Stimulated activated CD4-positive, alpha-beta T cell treated with anti-CD3 and anti-CD28 coated beads, Interleukin-15, amount 100 ng/mL, for 1 hour (primary cell): Measurements from ENCODE around the gene CNNM1.

Source experiments
- DNase-seq, 2 donors: peaks; one replicate each; pipeline ENCODE4 v3.0.0-alpha.2; 2020; ENCODE audit warnings: low read depth in 1 of 2, low spot score in 1 of 2

The CNNM1 gene

GRCh38 chr10:99412099-99412498 lies 82.9 kb downstream of the CNNM1 start:
- no peak for DNase-seq

- DNase-seq = no peak
Measured at GRCh38 chr10:99418910-99419624, 89.9 kb downstream of the CNNM1 start.

- DNase-seq = no peak
Measured at GRCh38 chr10:99419688-99420087, 90.5 kb downstream of the CNNM1 start.

GRCh38 chr10:99421233-99421739 lies 92.1 kb downstream of the CNNM1 start:
- DNase-seq = no peak

GRCh38 chr10:99422529-99423096 lies 93.5 kb downstream of the CNNM1 start:
- DNase-seq = no peak

- no peak for DNase-seq
Measured at GRCh38 chr10:99424656-99425055, 95.5 kb downstream of the CNNM1 start.

GRCh38 chr10:99425204-99425603 lies 96.0 kb downstream of the CNNM1 start:
- no peak for DNase-seq

- no peak for DNase-seq
Measured at GRCh38 chr10:99426689-99427088, 97.5 kb downstream of the CNNM1 start.

- DNase-seq = no peak
Measured at GRCh38 chr10:99427566-99428190, 98.5 kb downstream of the CNNM1 start.

GRCh38 chr10:99429517-99430095 lies 100.5 kb downstream of the CNNM1 start:
- DNase-seq = no peak

GRCh38 chr10:99430116-99430450 lies 100.9 kb downstream of the CNNM1 start:
- peak in 1 of 2 donors; percentile 1 for DNase-seq

GRCh38 chr10:99430451-99431189 lies 101.5 kb downstream of the CNNM1 start, which contains the start of gene GOT1:
TSS of gene GOT1 (minus strand) at chr10:99430624. CDS start at chr10:99430565, 59 bp downstream.
- DNase-seq = peak; percentile 81 to 83

- peak in 1 of 2 donors; percentile 3 for DNase-seq
Measured at GRCh38 chr10:99431190-99431760, 102.1 kb downstream of the CNNM1 start.

- DNase-seq = no peak
Measured at GRCh38 chr10:99432047-99432446, 102.9 kb downstream of the CNNM1 start.

- DNase-seq = no peak
Measured at GRCh38 chr10:99432881-99433280, 103.7 kb downstream of the CNNM1 start.

- no peak for DNase-seq
Measured at GRCh38 chr10:99433378-99434020, 104.3 kb downstream of the CNNM1 start.

- DNase-seq = no peak
Measured at GRCh38 chr10:99435986-99436638, 107.0 kb downstream of the CNNM1 start.

GRCh38 chr10:99438890-99439289 lies 109.7 kb downstream of the CNNM1 start:
- no peak for DNase-seq

GRCh38 chr10:99442394-99442793 lies 113.2 kb downstream of the CNNM1 start:
- no peak for DNase-seq

- DNase-seq = no peak
Measured at GRCh38 chr10:99443500-99443899, 114.3 kb downstream of the CNNM1 start.
